Spleen (tissue), 11 donors: ENCODE results near the gene SLC8A3. TPM values are rescaled to one million over a fixed set of nuclear protein-coding genes. Genes with fewer than 3 reads are reported as not detected.

Source experiments
- DNase-seq: peaks from one replicate; pipeline ENCODE4 v3.0.0-alpha.2; 2020
- H3K27ac ChIP-seq, 8 donors: fragments of 200-600 bp; sonication (generic) in 7 of 8; 1 replicate in 4 of 8; 2 replicates in 4 of 8; pipeline versions ENCODE4 v1.5.0 to v1.8.0; 2016 to 2021; ENCODE audit warnings: inconsistent platforms in 4 of 8, mild to moderate bottlenecking in 4 of 8, moderate library complexity in 1 of 8
- H3K27me3 ChIP-seq, 7 donors: fragments of 200-600 bp; sonication (generic) in 6 of 7; replicated peaks in 1 of 7; 1 replicate in 4 of 7; 2 replicates in 3 of 7; pipeline versions ENCODE4 v1.5.0 to v1.8.0; 2016 to 2021; ENCODE audit warnings: inconsistent platforms in 3 of 7, mild to moderate bottlenecking in 1 of 7
- H3K36me3 ChIP-seq, 6 donors: fragments of 200-600 bp; sonication (generic) in 5 of 6; 1 replicate in 4 of 6; 2 replicates in 2 of 6; pipeline versions ENCODE4 v1.5.0 to v1.8.0; 2016 to 2021; ENCODE audit warnings: inconsistent platforms in 2 of 6
- H3K4me1 ChIP-seq, 6 donors: fragments of 200-600 bp; sonication (generic) in 5 of 6; 1 replicate in 3 of 6; 2 replicates in 3 of 6; pipeline versions ENCODE4 v1.5.0 to v1.8.0; 2016 to 2021; ENCODE audit warnings: inconsistent platforms in 3 of 6
- H3K4me3 ChIP-seq, 8 donors: fragments of 200-600 bp; sonication (generic) in 7 of 8; 1 replicate in 4 of 8; 2 replicates in 4 of 8; pipeline versions ENCODE4 v1.5.0 to v1.8.0; 2016 to 2021; ENCODE audit warnings: inconsistent platforms in 4 of 8, mild to moderate bottlenecking in 4 of 8, moderate library complexity in 2 of 8
- H3K9me3 ChIP-seq, 8 donors: fragments of 200-600 bp; sonication (generic) in 7 of 8; 1 replicate in 4 of 8; 2 replicates in 4 of 8; pipeline versions ENCODE4 v1.5.0 to v1.8.0; 2016 to 2021; ENCODE audit warnings: inconsistent platforms in 4 of 8
- POLR2A ChIP-seq, 3 donors: fragments of 450-650 bp; IDR thresholded peaks; one replicate each; pipeline ENCODE4 v1.5.1; 2017; ENCODE audit warnings: antibody characterized with exemption in 3 of 3, mild to moderate bottlenecking in 1 of 3
- POLR2AphosphoS5 ChIP-seq, 3 donors: sonication (generic); formaldehyde crosslinking; IDR thresholded peaks; one replicate each; pipeline ENCODE4 v1.5.1; 2017; ENCODE audit warnings: antibody characterized with exemption in 3 of 3
- WGBS, 5 donors: extraction: QIAGEN DNeasy Blood & Tissue Kit in 3 of 5; methylation state at CpG; one replicate each; pipeline versions ENCODE4 v1.1.5 to v1.1.7; 2013 to 2018; 5-methylcytosine and 5-hydroxymethylcytosine counted together
- intact Hi-C: fragments of 100-400 bp; cut with DNase I; formaldehyde crosslinking; loops from one replicate; pipeline ENCODE4 v1.15.0; 2023; ENCODE audit warnings: low total_unique reads
- polyA plus RNA-seq, 3 donors: library from polyadenylated mRNA; stranded (reverse); fragments of 200-250 nt; gene quantifications; one replicate each; pipeline ENCODE4 v1.2.1, GENCODE V29; 2013
- total RNA-seq, 7 donors: library from RNA; depleted of rRNA in 3 of 7; stranded (reverse); fragments of >200 nt in 3 of 7; fragmentation: NEBNext Ultra II Directional in 4 of 7; extraction: Animal tissue kit (Norgen Biotek cat#: 25700) in 4 of 7; gene quantifications; one replicate each; pipeline versions ENCODE4 v1.1.0 to v1.2.1, GENCODE V29; 2016 to 2021
- TF ChIP-seq, protein P1 (sequence below), 11 experiments: fragments of 200-600 bp in 7 of 11; fragments of 450-650 bp in 4 of 11; sonication (generic) in 4 of 11; IDR thresholded peaks in 8 of 11; conservative IDR thresholded peaks in 3 of 11; 1 replicate in 7 of 11; 2 replicates in 4 of 11; pipeline versions ENCODE4 v1.4.0 to v1.8.0; 2016 to 2021; ENCODE audit warnings: antibody characterized with exemption in 11 of 11, inconsistent platforms in 4 of 11, mild to moderate bottlenecking in 1 of 11
- donor health status: healthy with polysubstance abuse.
- donor health status: DM: no; HTN: no; CAD: no; lungs with moderate emphysema.
- donor health status: DM: no; HTN: no; CAD: no.
- donor health status: Bipolar disorder and iron deficiency.
- donor health status: healthy.
- donor health status: DM: no; HTN: no; CAD: no.
- donor health status: DM: yes; HTN: yes; CAD: no.

The SLC8A3 gene
- total and polyA plus RNA-seq, 10 donors: 0.19 to 0.52 (median 0.33) TPM; not detected in 3

DNA sequence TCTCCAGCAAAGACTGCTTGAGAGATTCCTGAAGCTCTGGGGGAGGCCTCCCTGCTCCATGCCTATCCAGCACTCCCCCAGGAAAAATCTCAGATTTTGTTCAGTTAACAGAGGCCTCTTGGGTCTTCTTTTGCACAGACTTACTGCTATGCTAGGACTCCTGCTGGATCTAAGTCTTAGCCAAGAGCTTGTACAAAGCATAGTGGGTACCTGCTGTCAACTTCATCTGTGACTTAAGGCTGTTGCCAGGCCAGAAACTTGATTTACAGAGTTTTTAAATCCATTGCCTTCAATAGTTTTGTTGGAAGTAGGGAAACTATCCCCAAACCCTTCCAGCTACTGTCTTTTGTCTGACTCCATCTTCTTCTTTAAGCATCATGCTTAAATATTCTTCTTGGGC lies 169.1 kb downstream of the SLC8A3 start:
- no peaks in the 10 kb centered on the region for H3K36me3 ChIP-seq
- no peak overlapping the region for H3K4me3 ChIP-seq
- no peaks in the 10 kb centered on the region for H3K27me3 ChIP-seq
- peak overlapping the region in 1 of 8 donors; percentile 74 for H3K27ac ChIP-seq
- H3K4me1 ChIP-seq: peaks cover 10 to 17% (median 14%) of the 10 kb centered on the region in 6 donors
- intact Hi-C loops: no loop called here
- H3K9me3 ChIP-seq: no peaks in the 10 kb centered on the region
- TF ChIP-seq, protein P1, sequence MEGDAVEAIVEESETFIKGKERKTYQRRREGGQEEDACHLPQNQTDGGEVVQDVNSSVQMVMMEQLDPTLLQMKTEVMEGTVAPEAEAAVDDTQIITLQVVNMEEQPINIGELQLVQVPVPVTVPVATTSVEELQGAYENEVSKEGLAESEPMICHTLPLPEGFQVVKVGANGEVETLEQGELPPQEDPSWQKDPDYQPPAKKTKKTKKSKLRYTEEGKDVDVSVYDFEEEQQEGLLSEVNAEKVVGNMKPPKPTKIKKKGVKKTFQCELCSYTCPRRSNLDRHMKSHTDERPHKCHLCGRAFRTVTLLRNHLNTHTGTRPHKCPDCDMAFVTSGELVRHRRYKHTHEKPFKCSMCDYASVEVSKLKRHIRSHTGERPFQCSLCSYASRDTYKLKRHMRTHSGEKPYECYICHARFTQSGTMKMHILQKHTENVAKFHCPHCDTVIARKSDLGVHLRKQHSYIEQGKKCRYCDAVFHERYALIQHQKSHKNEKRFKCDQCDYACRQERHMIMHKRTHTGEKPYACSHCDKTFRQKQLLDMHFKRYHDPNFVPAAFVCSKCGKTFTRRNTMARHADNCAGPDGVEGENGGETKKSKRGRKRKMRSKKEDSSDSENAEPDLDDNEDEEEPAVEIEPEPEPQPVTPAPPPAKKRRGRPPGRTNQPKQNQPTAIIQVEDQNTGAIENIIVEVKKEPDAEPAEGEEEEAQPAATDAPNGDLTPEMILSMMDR (IDR thresholded peaks at IDR 0.05 in 8 of 11, conservative IDR thresholded peaks at IDR 0.05 in 3 of 11): no peak
- TF ChIP-seq POLR2A (IDR thresholded peaks at IDR 0.05) (no peak), POLR2AphosphoS5 (IDR thresholded peaks at IDR 0.05) (no peak)
- DNase-seq: no peak

DNA sequence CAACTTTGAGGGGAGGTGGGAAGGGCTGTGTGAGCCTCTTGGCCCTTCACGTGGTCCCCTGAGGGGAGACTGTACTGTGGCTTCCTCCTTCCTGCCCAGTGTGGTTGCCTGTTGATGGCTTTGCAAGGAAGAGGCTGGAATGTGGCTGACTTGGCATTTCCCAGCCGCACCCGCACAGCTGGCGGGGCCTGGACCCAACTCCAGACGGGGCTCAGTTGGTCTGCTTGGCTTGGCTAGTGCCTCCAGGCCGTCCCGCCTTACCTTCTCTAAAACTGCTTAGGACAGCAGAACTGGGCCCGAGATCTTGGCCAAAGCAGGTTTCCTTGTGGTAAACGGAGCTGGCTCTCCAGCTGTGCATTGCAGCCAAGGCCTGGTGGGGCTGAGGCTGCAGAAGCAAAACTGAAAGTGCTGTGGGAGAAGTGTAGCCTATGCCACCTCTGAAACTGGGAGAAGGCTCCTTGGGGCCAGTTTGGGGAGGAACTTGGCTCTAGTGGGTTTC lies 170.0 kb downstream of the SLC8A3 start:
- TF ChIP-seq POLR2AphosphoS5 (IDR thresholded peaks at IDR 0.05) (peak in 1 of 3 donors; percentile 49), POLR2A (IDR thresholded peaks at IDR 0.05) (no peak)
- TF ChIP-seq, protein P1 (IDR thresholded peaks at IDR 0.05 in 8 of 11, conservative IDR thresholded peaks at IDR 0.05 in 3 of 11): no peak
- no peaks in the 10 kb centered on the region for H3K27me3 ChIP-seq
- H3K27ac ChIP-seq: peak overlapping the region in 6 of 8 donors; percentile 11 to 74 (median 37)
- no peaks in the 10 kb centered on the region for H3K9me3 ChIP-seq
- DNase-seq: no peak
- peaks cover 10 to 17% (median 14%) of the 10 kb centered on the region in 6 donors for H3K4me1 ChIP-seq
- 6 to 23% (median 15%) methylated on average over 9 of the region's 9 CpGs for WGBS, 5 donors
- H3K36me3 ChIP-seq: no peaks in the 10 kb centered on the region
- intact Hi-C loops: no loop called here
- peak overlapping the region in 4 of 8 donors; percentile 14 to 44 (median 16) for H3K4me3 ChIP-seq

DNA sequence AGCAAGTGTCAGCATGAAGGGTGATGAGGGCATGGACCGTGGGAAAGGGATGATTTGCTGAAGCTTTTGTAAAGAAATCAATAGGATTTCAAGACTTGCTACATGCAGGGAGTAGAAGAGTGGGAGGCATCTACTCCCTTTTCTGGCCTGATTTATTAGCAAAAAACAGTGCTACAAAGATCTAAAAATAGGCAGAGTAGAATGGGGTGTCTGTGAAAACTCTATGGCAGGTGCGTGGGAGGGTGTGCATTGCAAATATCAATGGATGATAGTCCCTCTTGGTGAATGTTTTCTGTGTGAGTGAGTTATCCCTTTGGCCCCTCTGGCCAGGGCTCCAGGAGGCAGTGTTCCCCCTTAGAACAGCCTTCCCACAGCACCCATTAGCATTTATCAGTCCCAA lies 170.5 kb downstream of the SLC8A3 start:
- 55 to 85% (median 73%) methylated on average over 2 of the region's 2 CpGs for WGBS, 5 donors
- no peak for TF ChIP-seq POLR2AphosphoS5 (IDR thresholded peaks at IDR 0.05)
- TF ChIP-seq, protein P1 (IDR thresholded peaks at IDR 0.05 in 8 of 11, conservative IDR thresholded peaks at IDR 0.05 in 3 of 11): no peak
- TF ChIP-seq POLR2A (IDR thresholded peaks at IDR 0.05): no peak

GRCh38 chr14:70014406-70015095 lies 174.2 kb downstream of the SLC8A3 start:
- no peaks in the 10 kb centered on the region for H3K27me3 ChIP-seq
- peaks cover 10 to 17% (median 14%) of the 10 kb centered on the region in 6 donors for H3K4me1 ChIP-seq
- no peak for DNase-seq
- TF ChIP-seq POLR2AphosphoS5 (IDR thresholded peaks at IDR 0.05) (no peak), POLR2A (IDR thresholded peaks at IDR 0.05) (no peak)
- TF ChIP-seq, protein P1 (IDR thresholded peaks at IDR 0.05 in 8 of 11, conservative IDR thresholded peaks at IDR 0.05 in 3 of 11): no peak
- no peak overlapping the region for H3K27ac ChIP-seq
- H3K36me3 ChIP-seq: no peaks in the 10 kb centered on the region
- H3K9me3 ChIP-seq: no peaks in the 10 kb centered on the region
- intact Hi-C loops: no loop called here
- WGBS, 5 donors: 80 to 92% (median 87%) methylated on average over 7 of the region's 7 CpGs
- H3K4me3 ChIP-seq: no peak overlapping the region

More for the DNA sequence above, 170.5 kb downstream of the SLC8A3 start:
- Histone ChIP-seq H3K4me3 (peak overlapping the region in 1 of 8 donors; percentile 18), H3K36me3 (no peaks in the 10 kb centered on the region), H3K27ac (peak overlapping the region in 6 of 8 donors; percentile 11 to 74 (median 37)), H3K9me3 (no peaks in the 10 kb centered on the region), H3K4me1 (peaks cover 10 to 17% (median 14%) of the 10 kb centered on the region in 6 donors), H3K27me3 (no peaks in the 10 kb centered on the region)
- intact Hi-C loops: no loop called here
- no peak for DNase-seq
